HG03139 (cell line): Measurements from ENCODE around the gene PRR14.

Experiments
- ATAC-seq: cut with Tn5 transposase; IDR thresholded peaks from one replicate; pipeline ENCODE4 v1.9.1; 2021; ENCODE audit not compliant: unreplicated experiment

PRR14 gene

DNA sequence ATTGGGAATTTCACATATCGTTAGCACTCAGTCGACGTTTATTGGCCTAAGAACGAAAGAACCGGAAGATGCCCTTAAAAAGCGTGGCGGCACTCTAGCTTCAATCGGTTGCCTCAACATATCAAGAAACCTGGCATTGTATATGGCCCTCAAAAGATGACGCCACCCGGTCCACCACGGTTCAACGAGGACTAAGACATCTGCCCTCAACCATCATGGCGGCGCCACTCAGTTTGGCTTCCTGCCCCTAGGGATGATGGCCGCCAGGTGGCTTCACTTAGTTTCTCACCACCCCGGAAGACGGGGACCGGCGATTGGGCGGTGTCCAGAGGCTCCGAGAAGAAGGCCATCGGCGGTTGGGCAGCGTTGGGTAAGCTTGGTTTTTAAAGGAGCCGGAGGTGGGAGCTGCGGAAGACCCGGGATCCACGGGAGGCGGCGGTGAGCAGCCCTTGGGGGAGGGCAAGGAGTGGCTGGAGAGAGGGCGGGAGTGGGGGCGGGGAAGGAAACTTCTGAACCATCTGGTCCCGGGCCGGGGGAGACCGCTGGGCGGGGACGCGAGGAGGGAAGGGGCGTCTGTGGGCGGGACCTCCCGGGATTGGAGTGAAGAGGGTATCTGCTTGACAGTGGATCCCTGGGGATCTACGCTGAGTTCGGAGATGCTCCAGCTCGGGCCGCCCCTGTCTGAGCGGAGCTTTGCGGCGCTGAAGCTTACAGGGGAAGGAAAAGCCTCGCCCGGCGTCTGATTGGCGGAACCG lies at the start of gene PRR14:
Gene PRR14, plus strand, starts transcription at position 592 of the 755 bp plus-strand sequence. CDS start 686 bp downstream, outside the sequence.
- peak; percentile 64 for ATAC-seq

DNA sequence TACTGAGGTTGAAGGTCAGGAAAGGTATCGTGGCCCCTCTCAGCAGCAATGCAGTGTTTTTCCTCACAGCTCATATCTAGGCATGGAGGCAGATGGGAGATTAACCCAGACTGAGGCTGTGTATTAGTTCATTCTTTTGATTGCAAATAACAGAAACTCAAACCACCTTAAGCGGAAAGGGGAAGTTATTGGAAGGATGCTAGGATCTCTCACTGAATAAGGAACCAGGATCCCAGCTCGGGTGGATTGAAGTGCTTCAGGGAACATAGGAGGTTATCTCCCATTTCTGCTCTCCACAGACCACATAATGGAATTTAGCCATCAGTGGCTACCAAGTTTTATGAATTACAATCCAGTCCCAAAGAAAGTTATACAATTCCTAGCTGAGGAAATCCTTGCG lies 48.8 kb upstream of the PRR14 start:
- ATAC-seq: no peak

DNA sequence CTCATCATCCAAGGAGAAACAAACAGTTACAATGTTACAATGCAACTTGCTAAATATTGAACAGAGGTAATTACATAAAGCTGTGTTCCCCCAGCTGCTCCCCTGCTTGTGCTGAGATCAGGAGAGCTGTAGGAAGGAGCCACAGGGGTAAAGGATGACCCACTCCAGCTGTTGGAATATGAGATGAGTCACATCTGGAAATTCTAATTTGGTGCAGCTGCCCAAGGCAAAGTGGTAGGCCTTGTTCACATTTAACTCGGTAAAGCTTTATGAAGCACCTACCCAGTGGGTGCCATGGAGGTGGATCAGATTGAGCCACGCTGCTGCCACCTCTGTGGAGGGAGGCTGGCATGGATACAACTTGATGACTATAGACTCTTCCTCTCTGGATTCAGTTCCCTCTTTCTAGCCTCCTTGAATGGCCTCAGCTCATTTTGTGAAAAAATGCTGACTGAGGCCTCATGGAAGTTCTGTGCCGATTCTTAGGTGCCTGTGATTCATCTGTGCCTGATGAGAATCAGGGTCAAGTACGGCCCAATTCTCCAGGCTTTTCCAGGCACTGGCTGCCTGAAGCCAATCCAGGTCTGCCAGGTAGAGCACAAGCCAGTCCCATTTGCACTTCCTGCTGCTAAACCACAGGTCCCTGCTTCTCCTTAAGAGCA lies 48.0 kb upstream of the PRR14 start:
- no peak for ATAC-seq

DNA sequence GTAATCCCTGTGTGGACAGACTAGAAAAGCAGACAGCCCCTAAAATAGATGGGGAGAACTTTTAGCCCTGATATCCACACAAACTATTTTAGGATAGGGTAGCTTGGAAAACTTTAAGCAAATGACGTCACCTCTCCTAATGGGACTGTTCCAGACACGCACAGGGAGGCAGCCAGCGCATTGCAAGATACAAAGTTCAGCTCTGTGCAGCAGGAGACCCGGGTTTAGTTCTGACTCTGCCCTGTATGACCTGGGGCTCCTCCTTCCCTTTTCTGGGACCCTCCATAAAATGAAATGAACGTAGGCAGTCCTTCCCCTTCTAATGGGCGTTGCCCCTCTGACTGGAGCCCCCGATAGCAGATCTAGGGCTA lies 46.8 kb upstream of the PRR14 start:
- no peak for ATAC-seq

DNA sequence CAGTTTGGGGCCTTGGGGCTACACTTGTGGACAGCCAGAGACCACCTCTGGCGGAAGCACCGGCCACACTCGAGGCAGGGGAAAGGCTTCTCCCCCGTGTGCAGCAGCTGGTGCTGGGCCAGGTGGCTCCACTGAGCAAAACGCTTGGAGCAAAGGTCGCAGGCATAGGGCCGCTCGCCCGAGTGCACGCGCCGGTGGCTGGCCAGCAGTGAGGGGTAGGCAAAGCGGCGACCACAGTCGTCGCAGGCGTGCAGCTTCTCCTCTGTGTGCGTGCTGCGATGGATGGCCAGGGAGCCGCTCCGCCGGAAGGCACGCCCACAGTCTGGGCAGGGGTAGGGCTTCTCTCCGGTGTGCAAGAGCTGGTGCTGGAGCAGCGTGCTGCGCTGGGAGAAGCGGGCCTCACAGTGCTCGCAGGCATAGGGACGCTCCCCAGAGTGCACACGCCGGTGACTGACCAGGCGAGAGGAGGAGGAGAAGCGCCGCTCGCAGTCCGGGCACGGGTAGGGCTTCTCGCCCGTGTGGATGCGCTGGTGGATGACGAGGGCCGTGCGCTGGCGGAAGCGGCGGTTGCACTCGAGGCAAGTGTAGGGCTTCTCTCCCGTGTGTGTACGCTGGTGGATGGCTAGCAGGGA lies 46.3 kb upstream of the PRR14 start:
- ATAC-seq: no peak

DNA sequence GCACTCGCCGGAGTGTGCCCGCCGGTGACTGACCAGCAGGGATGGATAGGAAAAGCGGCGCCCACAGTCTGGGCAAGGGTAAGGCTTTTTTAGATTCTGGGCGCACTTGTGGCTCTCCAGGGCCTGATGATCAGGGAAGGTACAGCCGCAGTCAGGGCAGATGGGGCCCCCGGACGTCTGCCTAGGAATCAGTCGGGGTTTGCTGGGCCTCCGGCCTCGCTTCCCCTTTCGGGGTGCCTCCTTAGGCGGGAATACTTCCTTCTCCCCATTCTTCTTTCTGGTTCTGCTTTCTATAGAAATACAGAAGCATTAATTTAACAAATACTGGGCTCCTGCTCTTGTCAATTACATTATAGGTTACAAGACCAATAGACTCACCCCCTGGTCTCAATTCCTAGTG lies 45.6 kb upstream of the PRR14 start:
- no peak for ATAC-seq

DNA sequence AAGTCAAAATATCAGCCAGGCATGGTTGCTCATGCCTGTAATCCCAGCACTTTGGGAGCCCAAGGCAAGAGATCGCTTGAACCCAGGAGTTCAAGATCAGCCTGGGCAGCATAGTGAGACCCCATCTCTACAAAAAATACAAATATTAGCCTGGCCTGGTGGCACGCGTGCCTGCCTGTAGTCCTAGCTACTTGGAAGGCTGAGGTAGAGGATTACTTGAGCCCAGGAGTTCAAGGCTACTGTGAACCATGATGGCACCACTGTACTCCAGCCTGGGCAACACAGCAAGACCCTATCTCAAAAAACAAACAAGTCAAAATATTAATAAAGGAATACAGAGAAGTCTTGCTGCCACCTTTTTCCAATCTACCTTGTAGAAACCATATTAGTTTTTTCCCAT lies 44.8 kb upstream of the PRR14 start:
- no peak for ATAC-seq

DNA sequence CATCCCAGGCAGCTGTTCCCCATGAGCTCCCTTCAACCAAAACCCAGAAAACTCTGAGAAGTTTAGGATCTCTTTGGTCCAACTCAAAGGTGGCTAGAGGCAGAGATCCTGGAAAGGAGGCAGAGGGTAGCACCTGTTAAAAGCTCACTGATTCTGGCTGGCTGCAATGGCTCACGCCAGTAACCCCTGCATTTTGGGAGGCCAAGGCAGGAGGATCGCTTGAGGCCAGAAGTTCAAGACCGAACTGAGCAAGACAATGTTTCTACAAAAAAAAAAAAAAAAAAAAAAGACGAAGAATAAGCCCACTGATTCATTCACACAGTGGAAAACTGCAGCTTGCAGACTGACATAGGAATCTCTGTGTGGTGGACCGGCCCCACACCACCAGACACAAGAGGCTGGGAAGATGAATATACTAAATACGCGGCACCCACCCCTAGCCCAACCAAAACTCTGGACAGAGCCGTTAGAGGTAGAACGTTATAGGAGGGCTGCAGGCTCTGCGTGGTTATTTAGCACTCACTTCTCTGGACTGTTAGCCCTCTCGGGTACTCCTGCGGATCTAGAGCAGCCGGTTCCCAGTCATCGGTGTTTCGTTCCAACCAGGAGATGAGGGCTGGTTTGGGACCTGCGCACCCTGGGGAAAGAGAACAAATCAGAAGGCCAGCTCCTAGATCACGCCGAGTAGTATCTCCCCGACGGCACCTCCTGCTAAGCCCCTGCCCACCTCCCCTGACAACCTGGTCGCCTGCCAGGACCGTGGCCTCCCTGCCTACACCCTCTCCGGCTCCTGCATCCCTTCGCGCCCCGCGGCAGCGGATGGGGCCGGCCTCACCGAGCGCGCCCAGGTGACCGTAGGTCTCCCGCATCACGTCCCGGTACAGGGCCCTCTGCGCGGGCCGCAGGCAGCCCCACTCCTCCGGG lies 41.5 kb upstream of the PRR14 start:
- ATAC-seq: peak; percentile 14

DNA sequence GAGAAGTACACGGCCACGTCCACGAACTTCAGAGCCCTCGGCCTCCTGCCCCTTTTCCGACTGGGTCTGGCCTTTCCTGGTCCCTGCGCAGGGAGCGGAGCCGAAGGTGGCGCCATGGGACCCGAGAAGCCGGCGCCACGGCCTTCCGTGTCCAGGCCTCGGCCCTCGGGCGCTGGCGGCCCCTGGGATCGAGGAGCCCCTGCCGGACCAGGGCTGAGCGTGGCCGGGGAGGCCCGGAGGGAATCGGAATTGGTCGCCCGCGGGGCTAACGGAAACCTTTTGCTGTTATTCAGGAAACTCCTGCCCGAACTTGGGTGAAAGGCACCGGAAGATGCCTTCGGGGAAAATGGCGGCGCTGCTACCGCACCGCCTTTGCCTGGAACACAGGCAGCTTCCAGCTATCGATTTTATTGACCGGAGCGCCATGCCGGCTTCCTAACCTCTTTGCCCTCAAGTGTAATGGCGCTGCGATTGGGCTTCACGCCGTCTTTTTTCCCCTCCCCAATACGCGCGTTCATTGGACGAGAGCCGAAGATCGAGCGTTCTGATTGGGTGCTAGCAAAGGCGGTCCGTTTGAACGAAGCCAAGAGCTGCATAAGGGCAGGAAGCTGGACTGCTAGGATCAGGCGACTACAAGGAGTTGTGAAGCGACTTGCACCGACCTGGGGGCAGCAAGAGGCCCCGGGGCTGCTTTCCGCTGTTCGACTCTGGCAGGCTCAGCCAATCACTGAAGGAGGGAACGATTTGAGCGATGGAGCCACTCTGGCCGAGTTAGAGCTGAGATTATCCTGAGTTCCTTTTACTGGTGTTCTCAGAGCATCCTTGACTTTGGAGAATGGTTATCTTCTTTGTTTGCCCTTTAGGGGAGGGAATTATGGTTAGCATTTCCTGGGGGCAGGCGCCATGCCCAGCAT lies 40.6 kb upstream of the PRR14 start, which contains the start of gene ZNF689:
Gene ZNF689, minus strand, starts transcription at position 464 of the 914 bp plus-strand sequence. Its CDS starts 348 bp downstream, at position 116.
- ATAC-seq: peak; percentile 77

DNA sequence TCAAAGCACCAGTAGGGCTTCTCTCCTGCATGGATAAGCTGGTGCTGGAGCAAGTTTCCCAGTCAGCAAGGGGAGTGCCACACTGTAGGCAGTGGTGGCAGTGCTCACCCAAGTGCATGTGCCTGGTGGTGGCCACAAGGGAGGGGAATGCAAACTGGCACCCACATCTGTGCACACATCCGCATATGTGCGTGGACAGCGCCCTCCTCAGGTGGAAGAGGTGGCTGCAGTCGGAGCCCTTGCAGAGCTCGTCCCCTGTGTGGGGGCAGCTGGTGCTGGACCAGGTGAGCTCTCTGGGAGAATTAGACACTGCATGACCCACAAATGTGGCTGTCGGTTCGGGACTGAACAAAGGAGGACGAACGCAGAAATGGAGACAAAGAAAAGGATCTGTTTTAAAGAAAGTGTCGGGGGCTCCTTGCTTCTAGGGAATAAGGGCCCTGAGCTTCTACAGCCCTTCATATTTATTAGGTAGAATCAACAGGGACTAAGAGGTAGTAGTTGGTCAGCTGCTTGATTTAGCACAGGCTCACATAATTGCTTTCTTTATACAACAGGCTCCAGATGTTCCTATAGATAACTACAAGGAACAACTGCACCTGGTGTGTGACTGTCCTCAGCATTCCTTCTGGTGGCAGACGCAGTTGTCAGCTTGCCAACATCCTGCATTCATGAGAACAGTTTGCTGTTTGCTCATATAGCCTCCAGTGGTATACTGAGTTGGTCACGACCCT lies 35.2 kb upstream of the PRR14 start:
- ATAC-seq: no peak

DNA sequence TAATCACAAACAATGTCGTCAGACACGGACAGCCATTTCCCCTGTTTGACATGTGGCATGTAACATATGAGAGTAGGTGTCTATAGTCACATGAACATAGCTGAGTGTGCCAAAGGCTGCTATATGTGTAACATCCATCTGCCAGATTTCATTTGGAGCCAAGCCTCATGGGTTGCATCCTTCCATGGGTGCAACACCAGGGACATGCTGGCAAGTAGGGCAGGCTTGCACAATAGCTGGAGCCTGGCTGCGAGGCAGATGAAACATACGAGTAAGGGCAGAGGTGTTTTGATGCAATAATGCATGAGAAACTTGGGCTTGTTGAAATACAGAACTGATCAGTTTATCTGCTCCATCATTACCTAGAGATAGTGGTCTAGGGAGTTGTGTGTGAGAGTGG lies 31.6 kb upstream of the PRR14 start:
- no peak for ATAC-seq

DNA sequence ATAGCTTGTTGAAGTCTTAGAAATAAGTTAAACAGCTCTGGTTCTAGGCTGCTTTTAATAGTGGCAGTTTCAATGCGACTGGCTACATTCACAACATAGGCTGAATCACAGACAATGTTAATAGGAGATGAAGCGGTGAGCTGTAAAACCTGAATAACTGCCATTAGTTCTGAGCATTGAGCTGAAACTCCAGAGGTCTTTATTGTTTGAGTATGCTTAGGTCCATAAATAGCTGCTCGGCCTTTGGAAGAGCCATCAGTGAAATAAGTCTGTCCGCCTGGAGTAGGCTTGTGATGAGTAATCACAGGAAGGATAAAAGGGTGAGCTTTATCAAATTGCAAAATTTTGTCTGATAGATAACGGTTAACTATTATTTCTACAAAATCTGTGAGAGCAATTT lies 31.1 kb upstream of the PRR14 start:
- ATAC-seq: no peak

DNA sequence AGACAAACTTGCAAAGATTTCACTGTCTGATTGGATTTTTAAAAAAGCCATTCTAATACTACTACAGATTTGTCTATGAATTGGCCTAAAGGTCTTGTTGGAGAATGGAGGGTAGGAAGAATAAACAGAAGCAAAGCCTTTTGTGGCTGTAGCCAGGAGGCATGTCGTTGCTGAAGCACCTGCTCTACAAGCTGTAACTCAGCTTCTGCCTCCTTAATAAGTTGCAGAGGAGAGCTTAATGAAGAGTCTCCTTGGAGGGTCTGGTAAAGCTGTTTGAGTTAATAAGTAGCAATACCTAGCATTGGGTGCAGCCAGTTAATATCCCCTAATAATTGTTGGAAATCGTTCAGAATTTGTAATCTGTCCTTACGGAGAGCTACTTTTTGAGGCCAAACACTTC lies 30.6 kb upstream of the PRR14 start:
- ATAC-seq: no peak

DNA sequence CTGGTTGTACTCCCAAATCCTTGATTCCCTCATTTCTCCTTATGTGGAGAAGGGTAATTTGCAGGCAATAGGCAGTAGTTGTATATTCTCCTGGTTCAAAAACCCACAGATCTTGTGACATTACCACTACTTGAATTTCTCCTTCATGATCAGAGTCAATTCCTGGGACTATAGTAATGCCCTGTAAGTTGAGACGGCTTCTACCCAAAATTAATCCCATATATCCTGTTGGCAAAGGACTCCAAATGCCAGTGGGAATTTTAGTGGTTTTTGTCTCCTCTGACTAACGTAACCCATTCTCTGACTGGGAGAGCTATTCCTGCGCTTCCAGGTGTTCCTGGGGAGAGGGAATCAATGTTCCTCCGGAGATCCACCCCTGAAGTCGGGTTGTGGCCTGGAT lies 29.0 kb upstream of the PRR14 start:
- no peak for ATAC-seq

DNA sequence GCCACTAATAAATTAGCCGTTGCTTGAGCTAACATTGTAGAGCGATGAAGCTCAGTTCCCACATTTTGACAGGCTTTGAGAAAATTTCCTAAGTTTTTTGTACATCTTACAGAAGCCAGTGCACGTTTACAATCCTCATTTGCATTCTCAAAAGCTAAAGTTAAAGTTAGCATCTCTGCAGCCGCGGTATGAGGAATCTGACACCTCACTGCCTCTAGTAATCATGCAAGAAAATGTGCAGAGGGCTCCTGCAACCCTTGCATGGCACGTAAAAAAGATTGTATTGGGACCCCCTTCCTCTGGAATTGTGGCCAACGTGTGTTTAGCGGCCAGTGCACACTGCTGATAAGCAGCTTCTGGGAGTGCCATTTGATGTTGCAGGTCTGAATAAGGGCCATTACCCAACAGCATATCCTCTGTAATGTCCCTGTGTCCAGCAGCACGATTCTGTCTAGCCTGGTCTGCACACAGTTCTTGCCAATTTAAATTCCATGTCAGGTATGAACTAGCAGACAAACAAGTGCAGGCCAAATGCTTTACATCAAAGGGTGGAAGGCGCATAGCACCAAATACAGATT lies 28.2 kb upstream of the PRR14 start:
- ATAC-seq: no peak

DNA sequence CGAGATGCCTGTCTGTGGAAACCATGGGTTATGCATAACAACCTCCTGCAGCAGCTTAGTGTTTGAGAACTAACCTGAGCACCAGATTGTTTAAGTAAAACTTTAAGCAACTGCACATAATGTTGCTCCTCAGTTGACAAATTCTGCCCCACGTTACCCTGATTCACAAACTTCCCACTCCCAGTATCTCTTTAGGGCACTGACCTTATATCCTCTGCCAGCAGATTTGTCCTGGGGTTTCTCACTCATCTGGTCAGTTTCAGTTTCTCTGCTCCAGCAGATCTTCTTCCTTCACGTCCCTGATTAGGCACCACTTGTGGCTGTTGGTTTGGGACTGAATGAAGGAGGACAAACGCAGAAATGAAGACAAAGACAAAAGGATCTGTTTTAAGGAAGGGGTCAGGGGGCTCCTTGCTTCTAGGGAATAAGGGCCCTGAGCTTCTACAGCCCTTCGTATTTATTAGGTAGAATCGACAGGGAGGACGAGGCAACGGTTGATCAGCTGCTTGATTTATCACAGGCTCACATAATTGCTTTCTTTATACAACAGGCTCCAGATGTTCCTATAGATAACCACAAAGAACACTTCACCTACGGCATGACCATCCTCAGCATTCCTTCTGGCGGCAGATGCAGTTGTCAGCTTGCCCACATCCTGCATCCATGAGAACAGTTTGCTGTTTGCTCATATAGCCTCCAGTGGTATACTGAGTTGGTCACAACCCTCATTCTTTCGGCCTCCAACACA lies 27.1 kb upstream of the PRR14 start:
- no peak for ATAC-seq

DNA sequence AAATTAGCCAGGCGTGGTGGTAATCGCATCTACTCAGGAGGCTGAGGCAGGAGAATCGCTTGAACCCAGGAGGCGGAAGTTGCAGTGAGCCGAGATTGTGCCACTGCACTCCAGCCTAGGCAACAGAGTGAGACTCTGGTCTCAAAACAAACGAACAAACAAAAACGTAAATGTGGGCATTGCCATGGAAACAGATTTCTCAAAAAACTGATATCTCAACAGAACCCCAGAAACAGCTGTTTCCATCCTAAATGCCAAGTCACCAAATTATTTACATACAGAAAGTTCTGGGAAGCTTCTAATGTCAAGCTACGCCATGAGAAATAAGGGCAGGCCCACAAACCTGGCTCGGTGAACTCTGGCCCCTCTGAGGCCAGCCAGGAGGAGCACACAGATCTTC lies 24.5 kb upstream of the PRR14 start:
- no peak for ATAC-seq
